ENCODE results near the gene SCYGR7. TPM values are rescaled to one million over a fixed set of nuclear protein-coding genes. Genes with fewer than 3 reads are reported as not detected.

Gene SCYGR7
- total RNA-seq, 2 donors from 2014 or later: not detected

DNA sequence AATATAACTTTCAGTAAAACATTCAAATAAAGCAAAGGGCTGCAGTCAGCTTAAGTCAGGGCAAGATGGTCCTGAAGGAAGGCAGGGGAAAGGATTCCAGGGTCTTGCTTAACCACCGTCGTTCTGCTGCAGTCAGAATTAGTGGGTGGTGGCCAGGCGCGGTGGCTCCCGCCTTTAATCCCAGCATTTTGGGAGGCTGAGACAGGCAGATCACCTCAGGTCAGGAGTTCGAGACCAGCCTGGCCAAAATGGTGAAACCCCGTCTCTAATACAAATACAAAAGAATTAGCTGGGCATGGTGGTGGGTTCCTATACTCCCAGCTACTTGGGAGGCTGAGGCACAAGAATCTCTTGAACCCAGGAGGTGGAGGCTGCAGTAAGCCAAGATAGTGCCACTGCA lies 17.1 kb upstream of the SCYGR7 start:
- Mint-ChIP-seq H3K27me3 (ENCODE audit: insufficient read depth) (peaks cover 2% of the 10 kb centered on the region), H3K27ac (no peak overlapping the region), H3K9me3 (peaks cover 6% of the 10 kb centered on the region), H3K36me3 (ENCODE audit: low read depth) (no peaks in the 10 kb centered on the region), H3K4me3 (no peak overlapping the region), H3K4me1 (no peaks in the 10 kb centered on the region)
- no peaks in the 10 kb centered on the region for H3K9me3 ChIP-seq (ENCODE audit: control insufficient read depth, low read length)
- H3K27ac ChIP-seq (ENCODE audit: low read depth, low read length): no peak overlapping the region
- WGBS, 2 experiments (ENCODE audit: insufficient coverage in 1 of 2, insufficient read length in 1 of 2): 92 to 94% methylated on average over 3 to 7 of the region's 7 CpGs
- no peak for DNase-seq
- H3K9ac ChIP-seq (ENCODE audit: extremely low read depth, low read length, poor library complexity, severe bottlenecking): no peak overlapping the region
- TF ChIP-seq, protein P1, sequence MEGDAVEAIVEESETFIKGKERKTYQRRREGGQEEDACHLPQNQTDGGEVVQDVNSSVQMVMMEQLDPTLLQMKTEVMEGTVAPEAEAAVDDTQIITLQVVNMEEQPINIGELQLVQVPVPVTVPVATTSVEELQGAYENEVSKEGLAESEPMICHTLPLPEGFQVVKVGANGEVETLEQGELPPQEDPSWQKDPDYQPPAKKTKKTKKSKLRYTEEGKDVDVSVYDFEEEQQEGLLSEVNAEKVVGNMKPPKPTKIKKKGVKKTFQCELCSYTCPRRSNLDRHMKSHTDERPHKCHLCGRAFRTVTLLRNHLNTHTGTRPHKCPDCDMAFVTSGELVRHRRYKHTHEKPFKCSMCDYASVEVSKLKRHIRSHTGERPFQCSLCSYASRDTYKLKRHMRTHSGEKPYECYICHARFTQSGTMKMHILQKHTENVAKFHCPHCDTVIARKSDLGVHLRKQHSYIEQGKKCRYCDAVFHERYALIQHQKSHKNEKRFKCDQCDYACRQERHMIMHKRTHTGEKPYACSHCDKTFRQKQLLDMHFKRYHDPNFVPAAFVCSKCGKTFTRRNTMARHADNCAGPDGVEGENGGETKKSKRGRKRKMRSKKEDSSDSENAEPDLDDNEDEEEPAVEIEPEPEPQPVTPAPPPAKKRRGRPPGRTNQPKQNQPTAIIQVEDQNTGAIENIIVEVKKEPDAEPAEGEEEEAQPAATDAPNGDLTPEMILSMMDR (conservative IDR thresholded peaks at IDR 0.05): no peak
- no peaks in the 10 kb centered on the region for H3K4me1 ChIP-seq (ENCODE audit: control insufficient read depth, insufficient read depth, low read length)
- H3K36me3 ChIP-seq (ENCODE audit: control insufficient read depth, insufficient read depth, low read length): no peaks in the 10 kb centered on the region
- H3K27me3 ChIP-seq (ENCODE audit: control insufficient read depth, insufficient read depth, low read length, poor library complexity, severe bottlenecking): peaks cover under 1% of the 10 kb centered on the region
- no peak overlapping the region for H3K4me3 ChIP-seq (ENCODE audit: low read length)

DNA sequence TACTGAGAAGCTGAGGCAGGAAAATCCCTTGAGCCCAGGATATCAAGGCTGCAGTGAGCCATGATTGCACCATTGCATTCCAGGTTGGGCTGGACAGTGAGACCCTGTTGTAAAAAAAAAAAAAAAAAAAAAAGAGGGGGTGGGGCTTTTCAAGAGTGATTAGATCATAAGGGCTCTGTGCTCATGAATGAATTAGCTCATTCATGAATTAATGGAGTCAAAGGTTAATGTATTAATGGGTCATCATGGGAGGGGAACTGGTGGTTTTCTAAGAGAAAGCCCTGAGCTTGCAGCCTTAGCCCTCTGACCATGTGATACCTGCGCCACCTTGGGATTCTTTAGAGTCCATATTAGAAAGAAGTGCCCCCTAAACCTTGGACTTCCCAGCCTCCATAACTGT lies 14.8 kb upstream of the SCYGR7 start:
- Histone ChIP-seq H3K4me3 (ENCODE audit: low read length) (no peak overlapping the region), H3K4me1 (ENCODE audit: control insufficient read depth, insufficient read depth, low read length) (no peaks in the 10 kb centered on the region), H3K36me3 (ENCODE audit: control insufficient read depth, insufficient read depth, low read length) (no peaks in the 10 kb centered on the region), H3K9ac (ENCODE audit: extremely low read depth, low read length, poor library complexity, severe bottlenecking) (no peak overlapping the region), H3K27ac (ENCODE audit: low read depth, low read length) (no peak overlapping the region), H3K9me3 (ENCODE audit: control insufficient read depth, low read length) (no peaks in the 10 kb centered on the region), H3K27me3 (ENCODE audit: control insufficient read depth, insufficient read depth, low read length, poor library complexity, severe bottlenecking) (peaks cover 18% of the 10 kb centered on the region)
- Mint-ChIP-seq H3K36me3 (ENCODE audit: low read depth) (no peaks in the 10 kb centered on the region), H3K4me1 (peaks cover 4% of the 10 kb centered on the region), H3K9me3 (peaks cover 6% of the 10 kb centered on the region), H3K27ac (no peak overlapping the region), H3K27me3 (ENCODE audit: insufficient read depth) (peaks cover 22% of the 10 kb centered on the region), H3K4me3 (no peak overlapping the region)
- no peak for DNase-seq
- TF ChIP-seq, protein P1 (conservative IDR thresholded peaks at IDR 0.05): no peak
- 100% methylated on average over 1 of the region's 1 CpG; no CpG with 5 or more reads in 1 of the 2 experiments for WGBS, 2 experiments (ENCODE audit: insufficient coverage in 1 of 2, insufficient read length in 1 of 2)

DNA sequence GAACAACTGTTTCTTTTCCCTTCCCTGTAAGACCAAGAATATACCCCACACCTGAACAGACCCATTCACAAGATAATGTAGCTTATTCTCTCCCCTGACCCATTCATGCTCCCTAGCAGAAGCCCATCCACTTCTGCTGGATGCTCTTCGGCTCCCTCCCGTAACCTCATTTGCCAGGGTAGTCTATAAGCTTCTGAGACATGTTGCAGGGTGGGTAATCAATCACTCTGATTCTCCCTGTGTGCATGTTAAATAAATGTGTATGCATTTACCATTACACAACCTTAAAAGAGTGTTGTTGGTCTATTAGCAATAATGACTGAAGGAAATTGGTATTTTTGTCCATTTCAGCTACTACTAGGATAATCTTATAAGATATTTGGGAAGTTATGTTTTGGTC lies 11.6 kb upstream of the SCYGR7 start:
- Mint-ChIP-seq H3K36me3 (ENCODE audit: low read depth) (no peaks in the 10 kb centered on the region), H3K4me3 (no peak overlapping the region), H3K4me1 (peaks cover 4% of the 10 kb centered on the region), H3K27me3 (ENCODE audit: insufficient read depth) (peaks cover 22% of the 10 kb centered on the region), H3K27ac (no peak overlapping the region), H3K9me3 (no peaks in the 10 kb centered on the region)
- Histone ChIP-seq H3K27ac (ENCODE audit: low read depth, low read length) (no peak overlapping the region), H3K9me3 (ENCODE audit: control insufficient read depth, low read length) (no peaks in the 10 kb centered on the region), H3K4me3 (ENCODE audit: low read length) (no peak overlapping the region), H3K27me3 (ENCODE audit: control insufficient read depth, insufficient read depth, low read length, poor library complexity, severe bottlenecking) (peaks cover 18% of the 10 kb centered on the region), H3K36me3 (ENCODE audit: control insufficient read depth, insufficient read depth, low read length) (no peaks in the 10 kb centered on the region), H3K4me1 (ENCODE audit: control insufficient read depth, insufficient read depth, low read length) (no peaks in the 10 kb centered on the region), H3K9ac (ENCODE audit: extremely low read depth, low read length, poor library complexity, severe bottlenecking) (no peak overlapping the region)
- no peak for DNase-seq
- WGBS, 2 experiments (ENCODE audit: insufficient coverage in 1 of 2, insufficient read length in 1 of 2): 95% methylated on average over 2 of the region's 2 CpGs; no CpG with 5 or more reads in 1 of the 2 experiments
- TF ChIP-seq, protein P1 (conservative IDR thresholded peaks at IDR 0.05): no peak
